NCI-H187 (cell line): ENCODE measurements around the gene PRSS33.

Experiments used
- DNase-seq, 2 experiments: peaks; one replicate each; lab custom pipeline; 2025; lab: John Stamatoyannopoulos, UW

The PRSS33 gene, protein sequence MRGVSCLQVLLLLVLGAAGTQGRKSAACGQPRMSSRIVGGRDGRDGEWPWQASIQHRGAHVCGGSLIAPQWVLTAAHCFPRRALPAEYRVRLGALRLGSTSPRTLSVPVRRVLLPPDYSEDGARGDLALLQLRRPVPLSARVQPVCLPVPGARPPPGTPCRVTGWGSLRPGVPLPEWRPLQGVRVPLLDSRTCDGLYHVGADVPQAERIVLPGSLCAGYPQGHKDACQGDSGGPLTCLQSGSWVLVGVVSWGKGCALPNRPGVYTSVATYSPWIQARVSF

DNA sequence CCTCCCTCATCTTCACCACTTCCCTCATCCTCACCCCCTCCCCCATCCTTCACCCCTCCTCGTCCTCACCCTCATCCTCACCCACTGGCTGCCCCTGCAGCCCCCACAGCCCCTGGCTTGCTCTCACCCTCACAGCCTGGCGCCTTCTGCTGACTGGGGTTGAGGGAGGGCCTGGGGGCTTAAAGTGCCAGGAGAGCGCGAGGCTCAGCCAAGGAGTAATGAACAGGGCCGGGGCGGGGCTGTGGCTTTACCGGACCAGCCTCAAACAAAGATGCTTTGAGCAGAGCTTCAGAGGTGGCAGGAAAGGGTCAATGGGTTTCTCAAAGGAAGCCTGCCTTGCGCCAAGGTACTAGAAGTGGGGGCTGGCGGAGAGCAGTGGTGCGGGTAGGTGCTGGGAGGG lies at the start of gene PRSS33:
PRSS33 (minus strand) TSS at position 155 of the 400 bp plus-strand sequence. CDS start 1,013 bp downstream, outside the sequence.
- DNase-seq: no peak

DNA sequence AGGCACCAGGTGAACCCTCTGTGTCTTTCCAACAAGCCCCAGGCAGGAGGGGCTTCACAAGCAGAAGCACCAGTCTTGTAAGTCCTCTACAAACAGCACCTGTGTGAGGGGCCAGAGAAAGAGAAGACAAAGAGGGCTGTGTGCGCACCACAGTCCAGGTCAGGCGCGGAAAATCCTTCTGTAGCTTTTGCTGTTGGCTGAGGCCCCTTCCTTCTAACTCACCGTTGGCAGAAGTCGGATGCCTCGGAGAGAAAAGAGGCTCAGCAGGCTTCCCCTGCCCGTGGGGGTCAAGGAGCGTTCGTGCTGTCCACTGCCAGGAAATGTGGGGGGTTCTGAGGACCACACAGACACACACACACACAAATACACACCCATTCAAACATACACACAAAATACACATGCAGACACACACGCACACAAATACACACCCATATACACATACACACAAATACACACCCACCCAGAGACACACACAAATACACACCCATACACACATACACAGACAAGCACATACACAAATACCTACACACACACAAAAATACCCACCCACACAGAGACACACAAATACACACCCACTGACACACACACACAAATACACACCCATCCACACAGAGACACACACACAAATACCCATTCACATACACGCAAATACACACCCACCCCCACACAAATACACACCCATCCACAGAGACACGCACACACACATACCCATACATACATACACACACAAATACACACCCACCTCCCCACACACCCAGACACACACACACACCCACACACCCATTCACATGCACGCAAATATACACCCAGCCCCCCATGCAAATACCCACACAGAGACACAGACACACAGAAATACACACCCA lies 49.5 kb upstream of the PRSS33 start:
- DNase-seq: no peak

- DNase-seq: no peak
These were observed 48.5 kb upstream of the PRSS33 start for GRCh38 chr16:2835638-2836493.

DNA sequence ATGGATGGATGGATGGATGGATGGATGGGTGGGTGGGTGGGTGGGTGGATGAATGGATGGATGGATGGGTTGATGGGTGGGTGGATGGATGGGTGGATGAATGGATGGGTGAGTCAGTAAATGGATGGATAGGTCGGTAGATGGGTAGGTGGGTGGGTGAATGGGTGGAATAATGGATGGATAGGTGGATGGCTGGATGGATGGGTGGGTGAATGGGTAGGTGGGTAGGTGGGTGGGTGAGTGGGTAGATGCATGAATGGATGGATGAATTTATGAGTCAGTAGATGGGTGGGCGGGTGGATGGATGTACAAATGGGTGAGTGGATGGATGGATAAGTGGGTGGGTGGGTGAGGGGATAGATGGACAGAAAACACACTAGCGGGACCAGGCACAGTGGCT lies 47.6 kb upstream of the PRSS33 start:
- no peak for DNase-seq

DNA sequence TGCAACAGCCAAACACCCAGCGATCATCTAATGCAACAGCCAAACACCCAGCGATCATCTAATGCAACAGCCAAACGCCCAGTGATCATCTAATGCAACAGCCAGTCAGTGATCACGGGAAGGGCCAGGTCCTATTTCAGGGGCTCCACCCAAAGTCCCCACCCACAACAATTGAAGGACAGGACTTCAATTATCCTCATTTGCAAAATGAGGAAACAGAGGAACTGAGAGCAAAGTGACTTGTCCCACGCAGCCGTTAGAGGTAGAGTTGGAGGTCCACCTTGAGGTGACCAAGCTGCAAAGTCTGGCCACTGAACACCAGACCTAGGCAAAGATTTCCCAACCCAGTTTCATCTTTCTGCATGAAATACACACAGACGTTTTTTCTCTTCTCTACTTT lies 46.4 kb upstream of the PRSS33 start:
- no peak for DNase-seq

- DNase-seq: no peak
These were observed 43.8 kb upstream of the PRSS33 start for GRCh38 chr16:2831203-2831602.

DNA sequence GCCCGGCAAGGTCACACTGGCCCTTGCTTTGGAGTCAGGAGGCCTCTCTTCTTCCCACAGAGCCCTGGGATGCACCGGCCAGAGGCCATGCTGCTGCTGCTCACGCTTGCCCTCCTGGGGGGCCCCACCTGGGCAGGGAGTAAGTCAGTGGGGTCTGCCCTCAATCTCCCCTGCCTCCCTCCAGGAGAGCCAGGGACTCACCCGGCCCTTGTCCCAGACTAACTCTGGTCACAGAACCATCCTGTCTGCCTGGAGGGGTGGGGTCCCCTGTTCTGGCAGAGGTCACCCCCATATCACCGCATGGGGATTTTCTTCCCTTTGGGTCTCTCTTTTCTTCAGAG lies 43.0 kb upstream of the PRSS33 start:
- no peak for DNase-seq

GRCh38 chr16:2829501-2830354 lies 42.4 kb upstream of the PRSS33 start, which contains the start of gene ZG16B:
TSS of gene ZG16B (plus strand) at chr16:2830303. CDS start at chr16:2830442, 139 bp downstream.
- DNase-seq: no peak

DNA sequence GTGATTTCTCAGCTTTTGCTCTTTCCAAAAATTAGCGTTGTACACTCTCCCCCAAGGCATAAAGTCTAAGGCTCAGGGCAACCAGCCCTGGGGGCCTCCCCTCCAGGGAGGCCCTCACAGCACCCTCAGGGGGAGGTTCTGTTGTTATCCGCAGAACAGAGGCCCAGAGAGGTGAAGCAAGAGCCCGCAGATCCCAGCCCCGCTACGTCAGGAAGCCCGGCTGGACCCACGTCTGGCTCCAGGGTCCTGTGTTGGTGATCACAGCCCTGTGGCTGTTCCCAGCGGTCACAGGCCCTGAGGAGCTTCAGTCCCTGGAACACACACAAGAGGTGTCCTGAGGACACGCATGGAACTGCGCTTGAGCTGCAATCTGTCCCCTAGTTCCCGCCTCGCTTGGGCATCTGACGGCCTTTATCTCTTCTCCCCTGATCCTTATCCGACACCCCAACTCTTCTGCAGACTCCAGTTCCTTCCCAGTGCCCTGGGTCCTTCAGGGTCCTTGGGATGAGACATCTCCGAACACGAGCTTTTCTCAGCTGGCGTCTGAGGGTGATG lies 41.6 kb upstream of the PRSS33 start:
- no peak for DNase-seq

- no peak for DNase-seq
These were observed 41.1 kb upstream of the PRSS33 start for GRCh38 chr16:2828521-2828840.

DNA sequence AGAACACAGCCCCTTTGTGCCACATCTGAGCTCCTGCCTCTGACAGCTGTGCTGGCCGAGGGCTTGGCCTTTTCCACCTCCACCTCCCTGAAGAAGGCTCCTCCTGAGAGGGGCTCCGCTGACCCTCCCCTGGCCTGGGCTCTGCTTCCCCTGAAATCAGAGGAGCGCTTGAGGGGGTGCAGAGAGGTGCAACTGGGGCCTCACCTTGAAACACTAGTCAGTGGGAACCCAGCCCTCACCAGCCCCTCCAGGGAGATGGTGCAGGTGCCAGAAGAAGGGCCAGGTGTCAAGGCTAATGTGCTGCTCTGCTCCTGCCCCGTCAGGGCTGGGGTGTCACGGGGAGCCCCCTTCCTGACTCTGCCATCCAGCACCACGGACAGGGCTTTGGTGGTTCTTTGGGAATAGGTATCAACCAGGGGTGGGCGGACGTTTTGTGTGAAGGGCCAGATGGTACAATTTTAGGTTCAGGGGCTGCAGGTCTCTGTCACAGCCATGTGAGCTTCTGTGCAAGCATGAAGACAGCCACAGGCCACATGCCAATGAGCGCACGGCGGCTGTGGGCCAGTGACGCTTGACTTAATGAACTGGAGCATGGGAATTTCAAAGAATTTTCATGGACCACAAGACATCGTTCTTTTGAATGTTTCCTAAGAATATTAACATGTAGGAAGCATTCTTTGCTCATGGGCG lies 40.6 kb upstream of the PRSS33 start:
- DNase-seq: no peak

DNA sequence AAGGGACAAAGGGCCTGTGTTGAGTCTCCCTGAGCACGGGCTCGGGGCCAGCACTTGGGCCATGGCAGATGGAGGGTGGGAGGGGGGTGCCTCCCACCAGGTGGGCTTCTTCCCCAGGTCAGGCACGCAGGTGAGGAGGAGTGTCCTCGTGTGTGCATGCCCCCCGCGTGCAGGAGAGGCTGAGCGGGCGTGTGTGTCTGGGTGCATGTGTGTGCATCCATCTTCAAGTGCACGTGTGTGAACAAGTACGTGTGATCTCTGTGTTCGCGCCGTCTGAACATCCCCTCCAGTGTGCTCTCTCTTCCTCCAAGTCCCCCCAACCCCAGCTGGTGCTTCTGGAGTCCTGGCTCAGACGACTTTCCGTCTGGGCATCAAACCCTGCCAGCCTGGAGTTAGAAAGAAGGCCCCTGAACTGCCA lies 40.0 kb upstream of the PRSS33 start:
- DNase-seq: no peak

DNA sequence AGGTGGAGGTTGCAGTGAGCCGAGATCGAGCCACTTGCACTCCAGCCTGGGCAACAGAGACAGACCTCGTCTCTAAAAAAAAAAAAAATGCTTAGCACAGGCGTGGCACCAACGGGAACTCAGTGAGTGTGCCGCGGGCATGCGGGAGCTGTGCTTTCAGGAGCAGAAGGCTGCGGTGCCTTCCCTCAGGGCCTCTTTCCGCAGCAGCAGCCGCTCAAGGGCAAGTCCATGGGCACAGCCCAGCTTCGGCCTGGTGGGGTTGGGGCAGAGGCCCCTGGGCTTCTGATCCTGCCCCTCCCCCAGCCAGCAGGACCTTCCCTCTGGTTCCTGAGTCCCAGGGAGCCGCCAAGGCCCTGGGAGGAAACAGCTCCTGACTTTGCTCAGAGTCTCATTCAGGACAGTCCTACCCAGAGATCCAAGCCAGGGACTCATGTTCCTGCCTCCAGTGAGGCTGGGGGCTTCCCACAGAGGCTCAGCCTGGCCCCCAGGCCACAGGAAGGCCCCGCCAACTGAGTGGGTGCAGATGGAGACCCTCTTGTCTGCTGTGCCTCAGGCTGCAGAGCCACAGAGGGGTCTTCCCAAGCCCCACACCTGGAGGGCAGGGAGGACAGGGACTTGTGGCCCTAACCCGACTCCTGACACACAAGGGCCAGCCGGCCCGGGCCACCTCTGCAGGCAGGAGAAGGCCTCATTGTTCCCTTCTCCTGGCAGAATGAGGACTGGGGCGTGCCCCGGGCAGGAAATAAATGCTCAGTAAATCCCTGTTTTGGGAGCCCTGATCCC lies 39.4 kb upstream of the PRSS33 start:
- no peak for DNase-seq

DNA sequence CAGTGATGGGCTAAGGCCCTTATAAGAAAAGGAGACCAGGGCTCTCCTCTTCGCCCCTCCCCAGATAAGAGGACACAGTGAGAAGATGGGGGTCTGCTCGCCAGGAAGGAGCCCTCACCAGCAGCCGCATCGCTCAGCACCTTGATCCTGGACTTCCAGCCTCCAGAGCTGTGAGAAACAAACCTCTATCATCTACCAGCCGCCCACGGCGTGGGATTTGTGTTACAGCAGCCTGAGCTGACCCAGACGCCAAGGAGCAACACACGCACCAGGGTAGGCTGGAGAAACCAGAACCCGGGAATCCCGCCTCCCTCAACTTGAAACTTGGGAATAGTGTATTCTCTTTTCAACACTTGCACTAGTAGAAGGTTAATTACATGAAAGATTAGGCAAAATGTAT lies 38.5 kb upstream of the PRSS33 start:
- DNase-seq: no peak

GRCh38 chr16:2825049-2825742 lies 37.8 kb upstream of the PRSS33 start:
- no peak for DNase-seq

DNA sequence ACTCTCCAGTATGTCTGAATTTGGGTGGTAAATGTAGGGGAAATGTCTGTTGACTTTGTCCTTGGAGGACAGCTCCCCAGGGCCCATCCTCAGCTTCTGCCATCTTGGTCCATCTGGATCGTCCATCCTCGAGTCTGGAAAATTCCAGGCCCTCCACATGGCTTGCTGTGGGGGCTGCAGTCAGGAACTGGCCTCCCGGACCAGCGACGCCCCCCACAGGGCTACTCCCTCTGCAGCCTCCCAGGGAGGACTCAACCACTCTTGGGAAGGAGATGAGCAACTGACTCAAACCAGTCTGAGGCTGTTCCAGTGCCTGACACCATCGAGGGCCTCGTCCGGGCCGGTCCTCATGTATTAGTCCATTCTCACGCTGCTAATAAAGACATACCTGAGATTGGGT lies 37.3 kb upstream of the PRSS33 start:
- no peak for DNase-seq

DNA sequence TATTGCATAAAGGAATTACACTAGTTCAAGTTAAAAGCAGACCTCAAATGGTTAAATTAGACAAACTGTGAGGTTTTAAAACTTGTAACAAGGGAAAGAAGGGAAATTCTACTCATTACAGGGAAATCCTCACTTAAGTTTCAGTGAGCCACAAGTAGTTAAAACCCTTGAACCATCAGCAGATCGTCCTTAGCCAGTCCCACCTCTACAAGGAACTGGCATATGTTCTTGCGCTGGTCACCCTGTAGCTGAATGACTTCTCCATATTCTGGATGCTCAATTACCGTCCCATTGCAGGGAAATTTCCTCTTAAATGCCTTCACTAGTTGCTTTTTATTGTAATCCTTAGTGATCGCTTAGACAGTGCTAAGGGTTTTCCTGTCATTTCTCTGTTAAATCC lies 35.1 kb upstream of the PRSS33 start:
- no peak for DNase-seq

DNA sequence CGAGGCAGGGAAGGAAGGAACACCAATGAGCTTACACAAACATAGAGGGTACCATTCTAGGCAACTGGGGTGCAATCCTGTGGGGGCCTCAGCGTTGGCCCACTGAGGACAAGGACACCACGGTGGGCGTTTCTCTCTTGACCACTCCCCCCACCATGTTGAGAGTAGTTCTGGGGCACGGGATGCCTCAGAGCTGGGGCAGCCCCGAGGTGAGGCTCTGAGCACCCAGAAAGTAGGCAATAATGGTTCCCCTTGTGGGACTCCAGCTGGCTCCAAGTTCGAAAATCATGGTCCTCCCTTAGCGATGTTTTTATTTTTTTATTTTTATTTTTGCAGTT lies 34.8 kb upstream of the PRSS33 start:
- DNase-seq: no peak

- DNase-seq: no peak
These were observed 34.3 kb upstream of the PRSS33 start for GRCh38 chr16:2821487-2822157.
